ENCODE data around the gene ZNRF3. TPM values are rescaled to one million over a fixed set of nuclear protein-coding genes. Genes with fewer than 3 reads are reported as not detected.
"Not testable (repeated sequence)": the region's sequence is repeated elsewhere in the genome, so short reads cannot be mapped to it uniquely, and the experiment has no call there.

ZNRF3 gene
- total and polyA plus RNA-seq, 12 donors, result 1.8 to 7.7 (median 6.2) TPM

- Histone ChIP-seq H3K27ac (no peak overlapping the region), H3K27me3 (no peaks in the 10 kb centered on the region), H3K4me1 (peaks cover 0 to 7% (median 0%) of the 10 kb centered on the region in 9 donors), H3K36me3 (no peaks in the 10 kb centered on the region), H3K4me3 (no peak overlapping the region), H3K9me3 (no peaks in the 10 kb centered on the region)
- intact Hi-C loops (cut with DNase I), result loop anchor here in 9 of 10 donors (1.0 to 10.0 kb wide), 7 partner anchors 99 to 389 kb away; no protein-coding TSS in a partner anchor
- no peak for TF ChIP-seq CTCF (IDR thresholded peaks at IDR 0.05)
- DNase-seq (no peak), ATAC-seq (peak in 4 of 8 donors; percentile 8 to 24 (median 11))
- 95 to 100% methylated on average over 1 of the region's 1 CpG for WGBS, 2 donors
These were observed 27.3 kb upstream of the ZNRF3 start for GRCh38 chr22:28856095-28856455.

GRCh38 chr22:28857288-28857687, 26.1 kb upstream of the ZNRF3 start:
- ATAC-seq (peak in 4 of 8 donors; percentile 24 to 88 (median 73)), DNase-seq (no peak)
- Histone ChIP-seq H3K27me3 (no peaks in the 10 kb centered on the region), H3K27ac (no peak overlapping the region), H3K4me3 (no peak overlapping the region), H3K36me3 (no peaks in the 10 kb centered on the region), H3K4me1 (peaks cover 0 to 7% (median 0%) of the 10 kb centered on the region in 9 donors), H3K9me3 (no peaks in the 10 kb centered on the region)
- intact Hi-C loops (cut with DNase I), result loop anchor here in 9 of 10 donors (2.0 to 10.0 kb wide), 6 partner anchors 98 to 388 kb away; no protein-coding TSS in a partner anchor
- 75 to 78% methylated on average over 6 of the region's 6 CpGs for WGBS, 2 donors
- no peak for TF ChIP-seq CTCF (IDR thresholded peaks at IDR 0.05)

GRCh38 chr22:28864878-28865596, 18.3 kb upstream of the ZNRF3 start:
- no peaks in the 10 kb centered on the region for H3K36me3 ChIP-seq
- no peak overlapping the region for H3K27ac ChIP-seq
- no peak for TF ChIP-seq CTCF (IDR thresholded peaks at IDR 0.05)
- H3K27me3 ChIP-seq, result no peaks in the 10 kb centered on the region
- H3K4me1 ChIP-seq, result no peaks in the 10 kb centered on the region
- H3K9me3 ChIP-seq, result no peaks in the 10 kb centered on the region
- H3K4me3 ChIP-seq, result no peak overlapping the region
- DNase-seq, result no peak
- 89 to 90% methylated on average over 8 of the region's 8 CpGs for WGBS, 2 donors
- intact Hi-C loops (cut with DNase I), result no loop called here
- ATAC-seq, result no peak

GRCh38 chr22:28867191-28867590, 16.2 kb upstream of the ZNRF3 start:
- 70 to 76% methylated on average over 3 of the region's 3 CpGs for WGBS, 2 donors

GRCh38 chr22:28868389-28868788, 15.0 kb upstream of the ZNRF3 start:
- H3K4me3 ChIP-seq; H3K27ac ChIP-seq; intact Hi-C loops (cut with DNase I); H3K36me3 ChIP-seq; H3K4me1 ChIP-seq; ATAC-seq; DNase-seq; H3K9me3 ChIP-seq; H3K27me3 ChIP-seq: not testable (repeated sequence)
- 81 to 82% methylated on average over 8 of the region's 8 CpGs for WGBS, 2 donors

More at GRCh38 chr22:28867191-28867590, 16.2 kb upstream of the ZNRF3 start:
- no peaks in the 10 kb centered on the region for H3K36me3 ChIP-seq
- no peaks in the 10 kb centered on the region for H3K27me3 ChIP-seq
- DNase-seq (no peak), ATAC-seq (no peak)
- intact Hi-C loops (cut with DNase I), result no loop called here
- H3K4me1 ChIP-seq, result no peaks in the 10 kb centered on the region
- TF ChIP-seq CTCF (IDR thresholded peaks at IDR 0.05), result no peak
- H3K9me3 ChIP-seq, result no peaks in the 10 kb centered on the region
- no peak overlapping the region for H3K27ac ChIP-seq
- no peak overlapping the region for H3K4me3 ChIP-seq
